ENCODE results near the gene APH1B.

Gene APH1B

GRCh38 chr15:63252292-63252691, 25.1 kb upstream of the APH1B start:
- no peak for DNase-seq (ENCODE audit: low spot score)

- DNase-seq (ENCODE audit: low spot score): no peak
These were observed 22.4 kb upstream of the APH1B start for GRCh38 chr15:63254991-63255390.

- DNase-seq (ENCODE audit: low spot score): no peak
These were observed 21.9 kb upstream of the APH1B start for GRCh38 chr15:63255489-63255990.

GRCh38 chr15:63256433-63257274, 20.8 kb upstream of the APH1B start:
- DNase-seq (ENCODE audit: low spot score): peak; percentile 51

- no peak for DNase-seq (ENCODE audit: low spot score)
These were observed 18.7 kb upstream of the APH1B start for GRCh38 chr15:63258658-63259057.

- DNase-seq (ENCODE audit: low spot score): no peak
These were observed 16.6 kb upstream of the APH1B start for GRCh38 chr15:63260791-63261190.

GRCh38 chr15:63261311-63261710, 16.1 kb upstream of the APH1B start:
- DNase-seq (ENCODE audit: low spot score): no peak

- DNase-seq (ENCODE audit: low spot score): no peak
These were observed 13.9 kb upstream of the APH1B start for GRCh38 chr15:63263519-63263918.

GRCh38 chr15:63264688-63265293, 12.6 kb upstream of the APH1B start:
- no peak for DNase-seq (ENCODE audit: low spot score)

GRCh38 chr15:63274427-63274826, 3.0 kb upstream of the APH1B start:
- DNase-seq (ENCODE audit: low spot score): no peak

GRCh38 chr15:63276342-63277037, 915 bp upstream of the APH1B start:
- DNase-seq (ENCODE audit: low spot score): no peak

- DNase-seq (ENCODE audit: low spot score): no peak
These were observed 570 bp downstream of the APH1B start for GRCh38 chr15:63277893-63278456.

GRCh38 chr15:63283126-63283525, 5.7 kb downstream of the APH1B start:
- no peak for DNase-seq (ENCODE audit: low spot score)

- no peak for DNase-seq (ENCODE audit: low spot score)
These were observed 6.9 kb downstream of the APH1B start for GRCh38 chr15:63284335-63284734.

- DNase-seq (ENCODE audit: low spot score): no peak
These were observed 9.7 kb downstream of the APH1B start for GRCh38 chr15:63287109-63287508.

- DNase-seq (ENCODE audit: low spot score): no peak
These were observed 10.9 kb downstream of the APH1B start for GRCh38 chr15:63288342-63288741.

- DNase-seq (ENCODE audit: low spot score): peak; percentile 63
These were observed 11.5 kb downstream of the APH1B start for GRCh38 chr15:63288778-63289378.

GRCh38 chr15:63291507-63291906, 14.1 kb downstream of the APH1B start:
- peak; percentile 59 for DNase-seq (ENCODE audit: low spot score)

GRCh38 chr15:63292241-63292640, 14.8 kb downstream of the APH1B start:
- no peak for DNase-seq (ENCODE audit: low spot score)

- no peak for DNase-seq (ENCODE audit: low spot score)
These were observed 15.4 kb downstream of the APH1B start for GRCh38 chr15:63292771-63293170.

- DNase-seq (ENCODE audit: low spot score): no peak
These were observed 17.0 kb downstream of the APH1B start for GRCh38 chr15:63294359-63294758.

GRCh38 chr15:63295341-63295740, 17.9 kb downstream of the APH1B start:
- no peak for DNase-seq (ENCODE audit: low spot score)

Measured in AG08396 (cell line).